Neural progenitor cell (in vitro differentiated cells): ENCODE measurements around the gene JAG2. TPM values are rescaled to one million over a fixed set of nuclear protein-coding genes. Genes with fewer than 3 reads are reported as not detected.
A peak's percentile ranks its signal among the peaks of the same experiment; 100 is the strongest.

Experiments used
- DNase-seq: peaks from one replicate; pipeline ENCODE4 v3.0.0-alpha.2; 2016; ENCODE audit warnings: low spot score
- H2AFZ ChIP-seq: fragments of 200-600 bp; sonication (generic); replicated peaks from 2 replicates; pipeline ENCODE4 v1.6.1; 2016; ENCODE audit warnings: antibody characterized with exemption
- H3F3A ChIP-seq: fragments of 200-600 bp; sonication (generic); 2 replicates; pipeline ENCODE4 v1.6.1; 2016; ENCODE audit warnings: antibody characterized with exemption, low read depth
- H3K27ac ChIP-seq: fragments of 200-600 bp; sonication (generic); 2 replicates; pipeline ENCODE4 v1.5.1; 2016; ENCODE audit warnings: mild to moderate bottlenecking
- H3K27me3 ChIP-seq: fragments of 200-600 bp; sonication (generic); 2 replicates; pipeline ENCODE4 v1.6.1; 2016; ENCODE audit warnings: mild to moderate bottlenecking, moderate library complexity
- H3K36me3 ChIP-seq: fragments of 200-600 bp; sonication (generic); 2 replicates; pipeline ENCODE4 v1.5.1; 2016
- H3K4me1 ChIP-seq: fragments of 200-600 bp; sonication (generic); 2 replicates; pipeline ENCODE4 v1.6.1; 2016; ENCODE audit warnings: mixed run types
- H3K4me2 ChIP-seq: fragments of 200-600 bp; sonication (generic); 2 replicates; pipeline ENCODE4 v1.6.1; 2016
- H3K4me3 ChIP-seq: fragments of 200-600 bp; sonication (generic); 2 replicates; pipeline ENCODE4 v1.5.1; 2016
- H3K79me2 ChIP-seq: fragments of 200-600 bp; sonication (generic); 2 replicates; pipeline ENCODE4 v1.6.1; 2016; ENCODE audit warnings: low read depth
- H3K9ac ChIP-seq: fragments of 200-600 bp; sonication (generic); 2 replicates; pipeline ENCODE4 v1.6.1; 2016
- H3K9me3 ChIP-seq: fragments of 200-600 bp; sonication (generic); 2 replicates; pipeline ENCODE4 v1.5.1; 2016; ENCODE audit warnings: low read depth
- H4K20me1 ChIP-seq: fragments of 200-600 bp; sonication (generic); 2 replicates; pipeline ENCODE4 v1.6.1; 2016; ENCODE audit warnings: low read depth
- H3K27ac Mint-ChIP-seq: 3 replicates; pipeline ENCODE4 v1.8.0; 2021; ENCODE audit warnings: mixed read lengths
- H3K27me3 Mint-ChIP-seq: 2 replicates; pipeline ENCODE4 v1.8.0; 2022; ENCODE audit warnings: low read depth, mild to moderate bottlenecking, inconsistent platforms, moderate library complexity, mixed read lengths; ENCODE audit not compliant: insufficient read depth
- H3K36me3 Mint-ChIP-seq: 3 replicates; pipeline ENCODE4 v1.8.0; 2021; ENCODE audit warnings: mixed read lengths
- H3K4me1 Mint-ChIP-seq: 3 replicates; pipeline ENCODE4 v1.8.0; 2021; ENCODE audit warnings: mixed read lengths
- H3K4me3 Mint-ChIP-seq: 3 replicates; pipeline ENCODE4 v1.8.0; 2021; ENCODE audit warnings: mild to moderate bottlenecking, moderate library complexity, mixed read lengths
- H3K9me3 Mint-ChIP-seq: 3 replicates; pipeline ENCODE4 v1.8.0; 2020; ENCODE audit warnings: mixed read lengths
- CTCF ChIP-seq: fragments of 200-600 bp; sonication (generic); IDR thresholded peaks from 2 replicates; pipeline ENCODE4 v1.5.1; 2017; ENCODE audit warnings: antibody characterized with exemption, mild to moderate bottlenecking
- EZH2 ChIP-seq: fragments of 200-600 bp; sonication (generic); IDR thresholded peaks from 2 replicates; pipeline ENCODE4 v1.6.1; 2017; ENCODE audit warnings: antibody characterized with exemption, mild to moderate bottlenecking, moderate library complexity
- EZH2phosphoT487 ChIP-seq: fragments of 200-600 bp; sonication (generic); IDR thresholded peaks from 2 replicates; pipeline ENCODE4 v1.6.1; 2017; ENCODE audit warnings: antibody characterized with exemption
- total RNA-seq: library from RNA; depleted of rRNA; stranded (reverse); fragments of >200 nt; gene quantifications from 2 replicates; pipeline ENCODE4 v1.2.3, GENCODE V29; 2015; ENCODE audit warnings: low replicate concordance

Gene JAG2
- total RNA-seq, 1 donor from 2014 or later, result 2.1 TPM

GRCh38 chr14:105204206-105204930, 35.8 kb upstream of the JAG2 start:
- H3F3A ChIP-seq, result no peaks in the 10 kb centered on the region
- H3K9ac ChIP-seq, result no peak overlapping the region
- no peak overlapping the region for H2AFZ ChIP-seq
- no peak overlapping the region for H3K4me3 ChIP-seq
- peaks cover 7% of the 10 kb centered on the region for H4K20me1 ChIP-seq
- TF ChIP-seq EZH2phosphoT487 (no peak), CTCF (no peak), EZH2 (no peak)
- no peaks in the 10 kb centered on the region for H3K79me2 ChIP-seq
- DNase-seq, result no peak
- no peak overlapping the region for H3K4me2 ChIP-seq
- H3K36me3 ChIP-seq, result no peaks in the 10 kb centered on the region
- Mint-ChIP-seq H3K27me3 (peaks cover 5% of the 10 kb centered on the region), H3K4me3 (no peak overlapping the region), H3K4me1 (peaks cover 14% of the 10 kb centered on the region), H3K36me3 (no peaks in the 10 kb centered on the region), H3K27ac (no peak overlapping the region), H3K9me3 (no peaks in the 10 kb centered on the region)
- H3K27ac ChIP-seq, result no peak overlapping the region
- no peaks in the 10 kb centered on the region for H3K9me3 ChIP-seq
- peaks cover 13% of the 10 kb centered on the region for H3K4me1 ChIP-seq
- H3K27me3 ChIP-seq, result no peaks in the 10 kb centered on the region

GRCh38 chr14:105203701-105204100, 35.1 kb upstream of the JAG2 start:
- Histone ChIP-seq H3K36me3 (no peaks in the 10 kb centered on the region), H3K27ac (no peak overlapping the region), H3K4me1 (peaks cover 13% of the 10 kb centered on the region), H3K79me2 (no peaks in the 10 kb centered on the region), H3K27me3 (no peaks in the 10 kb centered on the region), H3K9ac (no peak overlapping the region), H3K4me3 (no peak overlapping the region), H3K9me3 (no peaks in the 10 kb centered on the region), H4K20me1 (peaks cover 7% of the 10 kb centered on the region), H2AFZ (no peak overlapping the region), H3F3A (no peaks in the 10 kb centered on the region), H3K4me2 (no peak overlapping the region)
- H3K4me1 Mint-ChIP-seq, result peaks cover 14% of the 10 kb centered on the region
- TF ChIP-seq CTCF, result no peak
- TF ChIP-seq EZH2, result no peak
- TF ChIP-seq EZH2phosphoT487, result no peak
- no peaks in the 10 kb centered on the region for H3K36me3 Mint-ChIP-seq
- no peak for DNase-seq
- H3K27ac Mint-ChIP-seq, result no peak overlapping the region
- H3K9me3 Mint-ChIP-seq, result no peaks in the 10 kb centered on the region
- H3K27me3 Mint-ChIP-seq, result peaks cover 10% of the 10 kb centered on the region
- no peak overlapping the region for H3K4me3 Mint-ChIP-seq

- H3K4me3 ChIP-seq, result no peak overlapping the region
Observed at GRCh38 chr14:105203057-105203531, 34.5 kb upstream of the JAG2 start.

More at GRCh38 chr14:105203057-105203531, 34.5 kb upstream of the JAG2 start:
- Histone ChIP-seq H3K79me2 (no peaks in the 10 kb centered on the region), H3K4me1 (peaks cover 13% of the 10 kb centered on the region), H3K4me2 (peak overlapping the region; percentile 71), H3K27me3 (peaks cover 4% of the 10 kb centered on the region), H3K36me3 (no peaks in the 10 kb centered on the region), H3K9me3 (no peaks in the 10 kb centered on the region), H3K27ac (no peak overlapping the region), H4K20me1 (peaks cover 7% of the 10 kb centered on the region), H2AFZ (peak overlapping the region; percentile 24), H3F3A (no peaks in the 10 kb centered on the region), H3K9ac (no peak overlapping the region)
- Mint-ChIP-seq H3K36me3 (no peaks in the 10 kb centered on the region), H3K27me3 (peaks cover 12% of the 10 kb centered on the region), H3K9me3 (no peaks in the 10 kb centered on the region), H3K4me3 (peak overlapping the region; percentile 46), H3K27ac (peak overlapping the region; percentile 76), H3K4me1 (peaks cover 12% of the 10 kb centered on the region)
- TF ChIP-seq EZH2 (no peak), CTCF (peak; percentile 96), EZH2phosphoT487 (no peak)
- DNase-seq, result peak; percentile 83
